Stimulated activated CD4-positive, alpha-beta T cell treated with anti-CD3 and anti-CD28 coated beads, Interleukin-4, amount 100 ng/mL, for 24 hours (primary cell): ENCODE measurements around the gene PPID.
"Not testable (repeated sequence)": the region's sequence is repeated elsewhere in the genome, so short reads cannot be mapped to it uniquely, and the experiment has no call there.

ENCODE experiments used
- DNase-seq: peaks from one replicate; pipeline ENCODE4 v3.0.0-alpha.2; 2020

PPID gene

DNA sequence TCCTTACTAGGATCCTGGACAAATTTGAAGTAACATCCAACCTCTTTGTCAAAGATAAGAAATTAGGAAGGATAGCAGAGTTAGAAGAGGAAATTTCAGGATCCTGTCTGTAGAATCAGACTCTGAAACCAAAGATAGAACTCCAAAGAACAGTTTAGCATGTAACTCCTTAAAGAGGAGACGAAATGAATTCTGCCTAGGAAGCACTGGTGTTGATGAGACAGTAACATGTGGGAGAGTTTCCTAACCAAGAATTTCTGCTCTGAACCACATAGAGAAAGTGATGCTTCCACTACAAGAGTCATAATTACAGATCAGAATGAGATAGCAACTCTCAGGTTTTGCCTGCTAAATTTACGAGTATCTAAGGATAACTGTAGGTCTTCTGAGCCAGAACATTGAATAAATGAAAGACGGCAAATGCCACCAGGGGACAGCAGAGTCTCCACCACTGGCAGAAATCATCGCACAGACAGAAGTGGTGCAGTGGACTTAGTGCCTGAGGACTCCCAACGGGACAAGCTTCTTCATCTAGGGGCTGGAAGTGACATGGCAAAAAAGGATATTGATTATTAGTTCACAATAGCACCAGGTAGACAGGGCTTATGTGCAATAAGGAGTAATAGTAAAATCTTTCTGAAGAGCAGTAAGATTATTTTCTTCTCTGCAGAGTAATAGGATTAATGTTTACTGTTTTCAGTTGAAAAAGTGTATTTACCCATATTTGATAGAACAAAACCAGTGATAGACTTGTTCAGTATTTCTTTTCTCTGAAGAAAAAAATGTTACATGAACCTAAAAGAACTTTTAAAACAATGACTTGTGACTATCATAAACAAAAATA is 6.7 kb upstream of the PPID start:
- DNase-seq: peak; percentile 46

DNA sequence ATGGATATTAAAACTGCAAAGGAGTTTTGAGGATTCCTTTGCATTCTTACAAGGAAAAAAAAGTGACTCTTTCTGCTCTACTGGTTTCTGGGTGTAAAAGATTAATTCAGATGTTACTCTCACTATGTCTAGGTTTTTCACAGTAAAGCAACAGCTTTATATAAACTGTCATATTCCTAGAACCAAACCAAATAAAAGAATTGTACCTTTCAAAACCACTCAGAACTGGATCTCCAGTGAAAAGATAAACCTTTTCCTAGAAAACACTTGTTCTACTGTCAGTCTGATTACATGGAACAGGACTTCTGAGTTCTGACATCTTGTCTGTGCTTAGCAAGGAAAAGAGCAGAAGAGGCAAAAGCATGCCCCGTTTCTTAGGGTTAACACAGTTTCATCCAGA is 5.0 kb upstream of the PPID start:
- no peak for DNase-seq

DNA sequence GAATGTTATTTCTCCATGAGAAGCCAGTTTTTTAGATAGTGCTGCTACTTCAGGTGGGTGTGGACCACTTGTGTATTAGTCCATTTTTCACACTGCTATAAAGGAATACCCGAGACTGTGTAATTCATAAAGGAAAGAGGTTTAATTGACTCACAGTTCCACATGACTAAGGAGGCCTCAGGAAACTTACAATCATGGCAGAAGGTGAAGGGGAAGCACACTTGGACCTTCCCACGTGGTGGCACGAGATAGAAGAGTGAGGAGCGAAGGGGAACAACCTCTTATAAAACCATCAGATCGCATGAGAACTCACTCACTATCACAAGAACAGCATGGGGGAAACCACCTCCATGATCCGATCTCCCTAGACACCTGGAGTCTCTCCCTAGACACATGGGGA is 3.4 kb upstream of the PPID start:
- DNase-seq: no peak

DNA sequence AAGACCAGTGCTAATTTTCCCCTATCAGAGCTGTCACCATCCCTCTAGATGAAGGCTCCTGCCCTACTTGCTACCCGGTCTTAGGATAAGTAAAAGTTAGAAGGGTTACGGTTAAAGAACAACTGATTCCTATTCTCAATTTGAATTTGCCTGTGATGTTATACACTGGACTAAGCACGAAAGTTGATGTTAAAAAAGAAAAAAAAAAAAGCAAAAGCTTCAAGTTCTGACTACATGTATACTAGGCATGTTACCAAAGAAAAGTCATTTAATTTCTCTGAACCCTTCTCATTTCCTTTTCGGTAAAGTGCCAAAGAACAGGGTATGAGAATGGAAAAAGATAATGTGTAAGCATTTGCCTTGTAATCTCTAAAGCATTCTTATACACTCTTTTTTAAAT is 1.4 kb upstream of the PPID start:
- DNase-seq: no peak

DNA sequence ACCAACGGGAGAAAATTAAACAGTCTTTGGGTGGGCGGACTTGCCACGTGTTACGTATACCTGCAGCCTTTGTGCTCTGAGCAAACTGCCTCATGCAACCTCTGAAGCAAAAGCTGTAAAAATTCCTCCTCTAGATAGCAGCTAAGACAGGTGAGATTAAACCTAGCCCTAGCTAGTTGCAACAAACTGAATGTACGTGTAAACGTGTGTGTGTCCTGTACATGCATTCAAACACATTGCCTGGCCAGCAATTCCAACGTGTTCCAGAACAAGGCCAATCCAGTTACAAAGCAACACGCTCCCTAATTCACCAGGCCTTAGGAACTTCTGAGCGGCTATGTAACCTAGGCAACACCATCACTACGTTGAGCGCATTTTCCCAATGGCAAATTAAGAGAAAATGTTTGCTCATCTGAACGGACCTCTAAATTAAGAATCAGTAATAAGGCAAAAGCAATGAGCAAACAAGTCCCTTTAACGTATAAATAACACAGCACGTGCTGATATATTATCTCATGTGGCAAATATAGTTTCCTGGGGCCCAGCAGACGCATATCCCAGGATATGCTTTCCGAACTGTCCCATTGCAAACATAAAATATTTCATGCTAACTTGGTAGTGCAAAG is 792 bp downstream of the PPID start:
- peak; percentile 20 for DNase-seq

DNA sequence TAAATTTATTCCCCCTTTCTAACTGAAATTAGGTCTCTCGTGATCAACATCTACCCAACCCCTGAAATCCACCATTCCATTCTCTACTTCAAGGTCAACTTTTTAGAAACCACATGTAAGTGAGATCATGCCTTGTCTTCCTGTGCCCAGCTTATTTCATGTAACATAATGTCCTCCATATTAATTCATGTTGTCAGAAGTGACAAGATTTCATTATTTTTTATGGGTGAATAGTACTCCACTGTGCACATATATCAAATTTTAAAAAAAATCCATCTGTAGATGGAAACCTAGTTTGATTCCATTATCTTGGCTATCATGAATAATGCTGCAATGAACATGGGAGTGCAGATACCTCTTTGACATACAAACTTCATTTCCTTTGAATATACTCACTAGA is 1.5 kb downstream of the PPID start:
- no peak for DNase-seq

DNA sequence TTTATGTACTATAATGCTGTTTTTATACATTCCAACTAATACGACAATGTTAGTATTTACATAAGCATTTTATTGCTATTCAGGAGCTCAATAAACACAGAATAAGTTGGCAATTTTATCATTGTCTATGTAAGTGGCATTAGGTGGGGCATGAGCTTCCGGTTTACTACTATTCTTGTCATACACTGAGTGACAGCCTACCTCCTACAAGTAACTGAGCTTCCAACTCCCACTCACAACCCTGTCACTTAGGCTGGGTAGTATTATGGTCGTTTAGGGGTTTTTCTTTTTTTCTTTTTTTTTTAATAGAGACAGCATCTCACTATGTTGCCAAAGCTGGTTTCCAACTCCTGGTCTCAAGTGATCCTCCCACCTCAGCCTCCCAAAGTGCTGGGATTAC is 7.4 kb downstream of the PPID start:
- DNase-seq: no peak

DNA sequence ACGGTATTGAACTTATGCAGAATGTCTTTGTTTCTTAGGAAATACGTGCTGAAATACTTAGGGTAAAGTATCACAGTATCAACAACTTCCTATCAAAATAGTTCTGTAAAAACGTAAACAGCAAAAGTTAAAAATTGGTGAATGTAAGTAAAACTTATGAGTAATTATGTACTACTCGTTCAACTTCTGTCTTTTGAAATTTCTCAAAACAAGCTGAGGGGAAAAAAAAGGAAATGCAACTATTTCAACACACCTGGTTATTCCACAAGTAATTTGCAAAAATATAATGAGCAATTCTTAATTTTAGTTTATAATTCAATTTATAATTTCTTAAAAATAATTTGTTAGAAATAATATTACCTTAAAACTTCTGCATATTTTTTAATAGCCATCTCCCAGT is 8.3 kb downstream of the PPID start:
- DNase-seq: no peak

DNA sequence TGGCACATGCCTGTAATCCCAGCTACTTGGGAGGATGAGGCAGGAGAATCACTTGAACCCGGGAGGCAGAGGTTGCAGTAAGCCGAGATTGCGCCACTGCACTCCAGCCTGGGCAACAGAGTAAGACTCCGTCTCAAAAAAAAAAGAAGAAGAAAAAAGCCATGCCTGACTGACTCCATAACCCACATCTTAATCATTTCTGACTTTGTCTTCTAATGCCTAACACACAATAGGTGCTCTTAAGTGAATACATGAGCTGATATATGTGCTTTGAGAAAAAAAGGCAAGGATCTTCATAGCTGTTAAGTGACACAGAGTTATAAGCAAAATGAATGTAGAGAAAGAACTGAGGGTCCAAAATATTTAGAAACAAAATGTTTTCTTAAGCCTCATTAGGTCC is 10.6 kb downstream of the PPID start:
- DNase-seq: not testable (repeated sequence)

DNA sequence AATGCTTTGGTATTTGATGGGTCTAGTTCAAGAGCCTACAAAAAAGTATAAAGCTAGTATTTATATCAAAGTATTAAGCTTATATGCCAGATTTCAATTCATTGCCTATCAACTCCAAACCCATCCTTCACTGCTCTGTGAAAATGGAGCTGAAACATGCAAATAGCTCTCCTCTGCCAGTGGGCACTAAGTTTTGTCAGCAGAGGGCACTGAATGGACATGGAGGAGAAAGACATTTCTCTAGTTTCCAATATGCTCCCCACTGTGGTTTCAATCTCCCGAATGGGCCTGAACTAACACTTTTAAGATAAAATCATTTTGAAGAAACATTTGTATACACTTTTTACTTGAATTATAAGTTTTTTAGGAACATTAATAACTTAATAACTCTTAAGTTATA is 12.4 kb downstream of the PPID start:
- no peak for DNase-seq

DNA sequence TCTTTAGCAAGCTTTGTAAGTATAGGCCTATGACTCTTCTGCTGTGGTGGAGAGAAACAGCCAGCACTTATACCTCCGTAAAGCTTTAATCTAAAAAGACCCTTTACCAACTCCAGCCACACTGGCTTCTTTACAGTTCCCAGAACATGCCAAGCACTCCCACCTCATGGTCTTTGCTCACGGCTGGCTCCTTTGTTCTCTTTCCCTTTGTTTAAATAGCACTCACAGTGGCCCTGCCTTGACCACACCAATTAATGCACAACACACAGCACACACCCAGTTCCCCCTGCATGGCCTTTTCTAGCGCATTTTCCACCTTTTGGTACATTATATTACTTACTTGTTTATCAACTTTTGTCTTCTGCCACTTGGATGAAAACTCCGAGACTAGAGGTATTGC is 18.9 kb downstream of the PPID start:
- no peak for DNase-seq

DNA sequence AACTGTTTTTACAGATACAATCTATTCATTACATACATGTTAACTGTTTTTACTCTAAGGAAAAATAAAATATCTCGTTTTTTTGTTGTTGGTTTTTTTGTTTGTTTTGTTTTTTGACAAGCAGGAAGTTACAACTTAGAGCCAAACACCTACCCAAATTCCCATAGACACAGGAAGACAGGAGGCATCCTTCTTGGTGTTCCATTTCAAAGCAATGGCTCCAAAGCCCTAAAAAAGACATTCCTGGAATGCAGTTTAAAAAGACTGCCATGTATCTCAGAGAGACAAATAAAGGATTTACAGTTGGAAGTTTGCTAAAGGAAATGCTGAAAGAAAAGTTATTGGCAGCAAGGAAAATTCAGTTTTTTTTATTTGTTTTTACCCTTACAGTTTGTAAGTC is 34.4 kb downstream of the PPID start:
- no peak for DNase-seq

DNA sequence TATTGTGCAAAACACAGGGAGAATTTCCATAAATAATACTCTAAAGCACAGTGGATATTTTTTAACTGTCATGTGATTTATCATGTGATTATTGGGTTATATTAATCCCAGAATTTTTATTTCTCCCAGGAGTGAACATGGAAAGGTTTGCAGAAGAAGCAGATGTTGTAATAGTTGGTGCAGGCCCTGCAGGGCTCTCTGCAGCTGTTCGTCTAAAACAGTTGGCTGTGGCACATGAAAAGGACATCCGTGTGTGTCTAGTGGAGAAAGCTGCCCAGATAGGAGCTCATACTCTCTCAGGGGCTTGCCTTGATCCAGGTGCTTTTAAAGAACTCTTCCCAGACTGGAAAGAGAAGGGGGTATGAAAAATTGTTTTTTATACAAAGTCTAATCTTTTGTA is 41.1 kb downstream of the PPID start:
- DNase-seq: no peak

DNA sequence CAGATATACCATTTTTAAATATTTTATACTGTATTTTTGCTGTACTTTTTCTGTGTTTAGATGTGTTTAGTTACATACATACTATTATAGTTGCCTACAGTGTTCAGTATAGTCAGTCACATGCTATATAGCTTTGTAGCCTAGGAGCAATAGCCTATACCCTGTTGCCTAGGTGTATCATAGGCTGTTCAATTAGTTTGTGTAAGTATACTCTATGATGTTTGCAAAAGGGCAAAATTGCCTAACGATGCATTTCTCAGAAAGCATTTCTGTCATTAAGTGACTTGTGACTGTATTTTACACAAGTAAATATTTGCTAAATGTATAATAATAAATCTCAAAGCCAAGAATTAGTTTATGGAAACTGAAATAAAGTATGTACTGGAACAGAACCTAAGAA is 41.6 kb downstream of the PPID start:
- no peak for DNase-seq

DNA sequence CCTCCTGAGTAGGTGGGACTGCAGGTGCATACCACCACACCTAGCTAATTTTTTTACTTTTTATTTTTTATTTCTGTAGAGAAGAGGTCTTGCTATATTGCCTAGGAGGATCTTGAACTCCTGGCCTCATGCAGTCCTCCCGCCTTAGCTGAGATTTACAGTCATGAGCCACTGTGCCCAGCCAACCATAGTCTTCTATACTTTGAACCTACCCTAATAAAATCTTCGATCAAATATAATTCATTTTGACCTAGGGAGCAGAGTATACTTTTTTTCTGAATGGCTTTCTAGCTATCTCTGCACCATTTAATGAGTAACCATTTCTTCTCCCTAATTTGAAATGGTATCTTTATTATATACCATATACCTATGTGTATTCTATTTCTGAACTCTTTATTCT is 44.4 kb downstream of the PPID start:
- no peak for DNase-seq

DNA sequence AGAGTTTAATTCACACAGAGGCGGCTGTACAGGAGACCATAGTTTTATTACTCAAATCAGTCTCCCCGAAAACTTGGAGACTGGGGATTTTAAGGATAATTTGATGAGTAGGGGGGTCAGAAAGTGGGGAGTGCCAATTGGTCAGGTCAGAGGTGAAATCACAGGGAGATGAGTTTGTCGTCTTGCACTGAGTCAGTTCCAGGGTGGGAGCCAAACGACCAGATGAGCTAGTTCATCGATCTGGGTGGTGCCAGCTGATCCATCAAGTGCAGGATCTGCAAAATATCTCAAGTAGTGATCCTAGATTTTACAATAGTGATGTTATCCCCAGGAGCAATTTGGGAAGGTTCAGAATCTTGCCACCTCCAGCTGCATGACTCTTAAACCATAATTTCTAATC is 47.1 kb downstream of the PPID start:
- DNase-seq: no peak

DNA sequence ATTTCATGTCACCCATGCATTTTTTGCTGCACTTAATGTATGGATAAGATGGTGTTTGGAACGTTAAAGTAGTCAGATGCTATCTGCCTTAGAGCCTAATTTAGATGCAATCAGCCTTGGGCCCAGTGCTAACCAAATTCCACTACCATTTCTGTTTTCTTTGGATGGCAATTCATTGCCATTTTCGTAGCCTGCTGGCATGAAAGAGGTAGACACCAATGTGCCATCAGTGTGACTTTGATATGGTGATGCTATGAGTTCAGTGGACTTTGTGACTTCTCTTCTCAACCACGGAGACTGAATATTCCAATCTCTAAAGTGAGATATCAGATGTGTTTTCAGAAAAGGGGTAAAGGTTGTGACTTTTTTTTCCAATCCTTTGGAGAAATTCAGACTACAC is 49.6 kb downstream of the PPID start:
- no peak for DNase-seq

DNA sequence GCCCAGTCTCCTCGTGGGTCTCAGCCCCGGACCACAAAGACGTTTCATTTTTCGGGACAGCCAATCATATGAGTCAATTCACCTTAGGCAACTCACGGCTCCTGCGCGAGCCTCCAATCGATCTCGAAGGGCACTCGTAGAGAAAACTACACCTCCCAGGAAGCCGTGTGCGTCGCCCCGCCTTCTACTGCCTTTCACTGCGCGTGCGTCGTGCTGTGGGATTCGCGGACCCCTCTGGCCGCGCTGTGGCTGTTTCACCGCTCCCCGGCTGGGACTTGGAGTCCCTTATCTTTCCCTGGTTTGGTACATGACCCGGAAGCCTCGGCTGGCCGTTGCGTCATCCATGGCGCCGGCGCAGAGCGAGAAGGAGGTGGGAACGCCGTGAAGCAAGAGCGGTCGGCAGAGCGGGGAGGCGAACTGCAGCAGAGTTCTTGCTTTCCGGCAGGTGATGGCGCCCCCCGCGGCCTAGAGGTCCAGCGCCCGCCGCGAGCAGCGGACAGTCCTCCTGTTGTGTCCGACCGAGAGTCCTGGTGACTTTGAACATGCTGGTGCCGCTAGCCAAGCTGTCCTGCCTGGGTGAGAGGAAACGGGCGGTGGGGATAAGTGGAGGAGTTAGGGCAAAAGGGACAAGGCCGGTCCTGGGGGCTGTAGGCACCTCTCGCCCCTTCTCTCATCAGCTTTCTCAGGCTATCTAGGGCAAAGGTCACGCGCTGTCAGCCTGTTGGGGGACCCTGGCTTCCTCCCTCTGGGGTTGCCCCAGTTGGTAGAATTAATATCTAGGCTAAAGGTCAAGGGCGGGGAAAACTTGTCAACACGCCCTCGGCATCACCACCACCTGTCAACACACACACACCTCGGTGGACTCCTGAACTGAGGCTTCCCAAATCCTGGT is 51.0 kb downstream of the PPID start, which contains the start of gene ETFDH:
ETFDH (plus strand) TSS at position 382 of the 892 bp plus-strand sequence; CDS start at position 543, 161 bp downstream.
- peak; percentile 99 for DNase-seq

DNA sequence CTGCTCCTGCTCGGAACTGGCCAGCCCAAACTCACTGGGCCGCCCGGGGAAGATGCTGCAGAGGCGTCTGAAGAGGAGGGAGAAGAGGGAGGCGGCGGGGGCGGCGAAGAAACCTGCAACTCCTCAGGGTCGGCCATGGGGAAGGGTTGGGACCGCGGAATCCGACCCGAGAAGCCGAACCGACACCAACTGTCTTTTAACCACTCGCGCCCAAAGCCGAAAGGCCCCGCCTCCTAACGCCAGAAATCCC is 51.6 kb downstream of the PPID start, which contains the start of gene C4orf46:
C4orf46 (minus strand) TSS at position 223 of the 250 bp plus-strand sequence; CDS start at position 137, 86 bp downstream.
- DNase-seq: no peak

DNA sequence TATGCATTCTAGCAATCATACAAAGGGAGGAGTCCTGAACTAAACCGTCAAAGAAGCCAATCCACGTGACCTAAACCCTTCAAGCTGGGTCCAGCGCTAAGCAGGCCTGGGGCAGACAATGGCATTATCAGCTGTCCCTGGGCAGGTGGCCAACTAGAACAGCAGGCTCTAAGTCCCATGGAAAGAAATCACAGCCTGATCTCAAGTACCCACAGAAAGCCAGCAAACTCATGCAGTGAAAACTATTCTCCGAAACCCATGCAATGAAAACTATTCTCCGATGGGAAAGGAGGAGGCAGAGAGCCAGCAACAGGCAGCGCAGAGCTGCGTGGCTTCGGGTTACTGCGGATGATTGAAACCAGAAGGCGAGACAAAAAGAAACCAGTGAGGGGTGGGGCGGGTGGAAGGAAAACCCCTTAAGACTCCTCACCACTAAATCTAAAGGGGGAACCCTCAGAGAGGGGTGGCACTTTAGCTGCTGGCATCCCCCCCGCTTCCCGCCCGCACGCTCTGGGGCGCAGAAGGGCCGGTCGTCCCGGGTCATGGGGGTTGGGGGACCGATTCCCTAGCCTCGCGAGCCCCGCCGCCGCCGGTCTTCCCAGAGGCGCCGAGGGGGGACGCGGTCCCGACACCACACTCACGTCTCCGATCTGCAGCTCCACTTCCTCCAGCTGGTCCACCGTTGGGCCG is 52.1 kb downstream of the PPID start:
- peak; percentile 66 for DNase-seq

DNA sequence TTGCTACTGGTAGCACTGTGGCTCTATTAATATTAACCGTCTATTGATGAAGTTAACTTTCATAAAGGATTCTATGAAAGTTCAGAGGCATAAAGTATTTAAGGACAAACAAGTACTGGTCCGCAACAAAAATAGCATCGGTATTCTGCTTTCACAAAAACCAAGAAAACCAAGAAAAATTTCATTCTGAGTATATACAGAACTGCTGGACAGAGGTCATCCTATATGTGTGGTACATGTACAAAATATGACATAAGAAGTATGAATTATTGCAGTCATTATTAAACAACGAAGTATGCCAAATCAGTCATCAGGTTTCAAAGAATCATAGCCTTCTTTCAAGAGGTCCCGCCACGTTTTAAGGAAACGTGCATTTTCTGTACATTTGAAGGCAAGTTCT is 53.9 kb downstream of the PPID start:
- no peak for DNase-seq

DNA sequence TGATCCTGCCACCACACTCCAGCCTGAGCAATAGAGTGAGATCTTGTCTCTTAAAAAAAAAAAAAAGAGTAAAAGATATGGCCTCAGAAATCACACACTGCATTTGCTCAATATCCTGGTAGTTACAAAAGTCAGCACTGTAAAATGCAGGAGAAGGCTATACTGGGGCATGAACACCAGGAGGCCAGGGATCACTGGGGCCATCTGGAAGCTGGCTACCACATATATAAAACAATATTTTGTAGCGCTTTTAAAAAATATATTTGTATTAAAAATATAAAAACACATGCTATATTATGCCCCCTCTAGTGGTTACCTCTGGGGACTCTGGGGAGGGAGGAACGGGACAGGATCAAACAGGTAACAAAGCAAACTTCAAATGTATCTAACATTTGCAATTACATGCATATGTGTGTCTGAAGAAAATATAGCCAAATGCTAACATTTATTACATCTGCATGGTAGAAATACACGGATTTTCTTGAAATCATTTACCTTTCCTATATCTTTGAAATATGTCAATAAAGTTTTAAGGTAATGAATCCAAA is 55.5 kb downstream of the PPID start:
- DNase-seq: peak; percentile 21

DNA sequence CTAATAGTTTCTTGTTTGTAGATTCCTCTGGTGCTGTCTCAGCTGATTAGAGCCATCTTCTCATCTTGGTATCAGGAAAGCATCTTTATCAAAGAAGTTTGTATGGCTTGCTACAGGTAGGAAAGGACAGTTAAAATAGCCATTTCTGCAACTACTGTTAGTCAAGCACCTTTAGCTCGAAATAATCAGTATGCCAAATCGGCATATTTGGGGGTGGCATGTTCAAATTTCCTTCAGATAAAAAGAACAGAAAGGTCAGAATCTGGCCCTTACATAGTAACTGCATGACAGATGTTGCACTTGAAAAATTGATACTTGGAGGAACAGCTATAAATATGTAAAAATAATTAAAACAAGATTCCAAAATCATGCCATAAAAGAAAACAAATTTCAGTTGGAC is 56.3 kb downstream of the PPID start:
- DNase-seq: no peak
